Measurements from ENCODE around the gene ZCRB1. TPM values are rescaled to one million over a fixed set of nuclear protein-coding genes. Genes with fewer than 3 reads are reported as not detected.
A peak's percentile ranks its signal among the peaks of the same experiment; 100 is the strongest.
"Not testable (repeated sequence)": the region's sequence is repeated elsewhere in the genome, so short reads cannot be mapped to it uniquely, and the experiment has no call there.

The ZCRB1 gene
- total RNA-seq, 2 donors from 2014 or later: 89.2 to 113 TPM

GRCh38 chr12:42349119-42350020 lies 23.5 kb upstream of the ZCRB1 start:
- not testable (repeated sequence) for H3K36me3 Mint-ChIP-seq (ENCODE audit: insufficient read depth in 2 of 2); H3K4me3 Mint-ChIP-seq; DNase-seq; H3K27me3 Mint-ChIP-seq (ENCODE audit: low read depth); H3K27ac Mint-ChIP-seq; ATAC-seq (replicated peaks in 1 of 2); H3K9me3 Mint-ChIP-seq
- peaks cover 18% of the 10 kb centered on the region for H3K4me1 Mint-ChIP-seq (ENCODE audit: low read depth)

- H3K27me3 Mint-ChIP-seq (ENCODE audit: low read depth): no peaks in the 10 kb centered on the region
- no peak overlapping the region for H3K4me3 Mint-ChIP-seq
- no peak overlapping the region for H3K27ac Mint-ChIP-seq
- H3K9me3 Mint-ChIP-seq: no peaks in the 10 kb centered on the region
- peaks cover 35% of the 10 kb centered on the region for H3K4me1 Mint-ChIP-seq (ENCODE audit: low read depth)
- DNase-seq: no peak
- no peak for ATAC-seq (replicated peaks in 1 of 2)
- peaks cover 0 to 16% of the 10 kb centered on the region in 2 donors for H3K36me3 Mint-ChIP-seq (ENCODE audit: insufficient read depth in 2 of 2)
Measured at GRCh38 chr12:42346403-42347002, 20.6 kb upstream of the ZCRB1 start.

GRCh38 chr12:42343721-42344120 lies 17.8 kb upstream of the ZCRB1 start:
- Mint-ChIP-seq H3K4me3 (peak overlapping the region in 1 of 2 donors; percentile 71), H3K27ac (peak overlapping the region; percentile 66), H3K9me3 (no peaks in the 10 kb centered on the region), H3K27me3 (ENCODE audit: low read depth) (no peaks in the 10 kb centered on the region), H3K36me3 (ENCODE audit: insufficient read depth in 2 of 2) (peaks cover 0 to 18% of the 10 kb centered on the region in 2 donors), H3K4me1 (ENCODE audit: low read depth) (peaks cover 42% of the 10 kb centered on the region)
- ATAC-seq (replicated peaks in 1 of 2) (peak; percentile 29 to 93), DNase-seq (no peak)

GRCh38 chr12:42342028-42342427 lies 16.1 kb upstream of the ZCRB1 start:
- ATAC-seq (replicated peaks in 1 of 2) (no peak), DNase-seq (no peak)
- peaks cover 0 to 27% of the 10 kb centered on the region in 2 donors for H3K36me3 Mint-ChIP-seq (ENCODE audit: insufficient read depth in 2 of 2)
- H3K27ac Mint-ChIP-seq: no peak overlapping the region
- H3K4me1 Mint-ChIP-seq (ENCODE audit: low read depth): peaks cover 48% of the 10 kb centered on the region
- no peaks in the 10 kb centered on the region for H3K27me3 Mint-ChIP-seq (ENCODE audit: low read depth)
- H3K4me3 Mint-ChIP-seq: peak overlapping the region in 1 of 2 donors; percentile 18
- H3K9me3 Mint-ChIP-seq: no peaks in the 10 kb centered on the region

GRCh38 chr12:42338280-42338679 lies 12.4 kb upstream of the ZCRB1 start:
- DNase-seq (no peak), ATAC-seq (replicated peaks in 1 of 2) (no peak)
- H3K36me3 Mint-ChIP-seq (ENCODE audit: insufficient read depth in 2 of 2): peaks cover 0 to 22% of the 10 kb centered on the region in 2 donors
- peaks cover 49% of the 10 kb centered on the region for H3K4me1 Mint-ChIP-seq (ENCODE audit: low read depth)
- H3K9me3 Mint-ChIP-seq: no peaks in the 10 kb centered on the region
- H3K27me3 Mint-ChIP-seq (ENCODE audit: low read depth): no peaks in the 10 kb centered on the region
- no peak overlapping the region for H3K4me3 Mint-ChIP-seq
- peak overlapping the region; percentile 6 for H3K27ac Mint-ChIP-seq

GRCh38 chr12:42336286-42336685 lies 10.4 kb upstream of the ZCRB1 start:
- Mint-ChIP-seq H3K27ac (no peak overlapping the region), H3K4me1 (ENCODE audit: low read depth) (peaks cover 47% of the 10 kb centered on the region), H3K27me3 (ENCODE audit: low read depth) (no peaks in the 10 kb centered on the region), H3K9me3 (no peaks in the 10 kb centered on the region), H3K36me3 (ENCODE audit: insufficient read depth in 2 of 2) (peaks cover 0 to 17% of the 10 kb centered on the region in 2 donors), H3K4me3 (no peak overlapping the region)
- no peak for DNase-seq
- no peak for ATAC-seq (replicated peaks in 1 of 2)

GRCh38 chr12:42332301-42333285 lies 6.7 kb upstream of the ZCRB1 start:
- Mint-ChIP-seq H3K9me3 (no peaks in the 10 kb centered on the region), H3K4me1 (ENCODE audit: low read depth) (peaks cover 62% of the 10 kb centered on the region), H3K27ac (no peak overlapping the region), H3K36me3 (ENCODE audit: insufficient read depth in 2 of 2) (peaks cover 1 to 4% of the 10 kb centered on the region in 2 donors), H3K4me3 (no peak overlapping the region), H3K27me3 (ENCODE audit: low read depth) (no peaks in the 10 kb centered on the region)
- ATAC-seq (replicated peaks in 1 of 2) (peak; percentile 39 to 55), DNase-seq (peak in 1 of 2 donors; percentile 19)

GRCh38 chr12:42330097-42330496 lies 4.2 kb upstream of the ZCRB1 start:
- not testable (repeated sequence) for H3K27me3 Mint-ChIP-seq (ENCODE audit: low read depth); H3K9me3 Mint-ChIP-seq; DNase-seq; ATAC-seq (replicated peaks in 1 of 2); H3K27ac Mint-ChIP-seq
- Mint-ChIP-seq H3K36me3 (ENCODE audit: insufficient read depth in 2 of 2) (peaks cover 11% of the 10 kb centered on the region in 2 donors), H3K4me3 (peak overlapping the region; percentile 4 to 45), H3K4me1 (ENCODE audit: low read depth) (peaks cover 70% of the 10 kb centered on the region)

- no peak for DNase-seq
- Mint-ChIP-seq H3K9me3 (no peaks in the 10 kb centered on the region), H3K4me1 (ENCODE audit: low read depth) (peaks cover 53% of the 10 kb centered on the region), H3K27me3 (ENCODE audit: low read depth) (no peaks in the 10 kb centered on the region), H3K36me3 (ENCODE audit: insufficient read depth in 2 of 2) (peaks cover 12 to 13% of the 10 kb centered on the region in 2 donors), H3K4me3 (peak overlapping the region; percentile 94 to 99), H3K27ac (peak overlapping the region; percentile 94)
- no peak for ATAC-seq (replicated peaks in 1 of 2)
Measured at GRCh38 chr12:42327227-42327590, 1.3 kb upstream of the ZCRB1 start.

GRCh38 chr12:42326541-42327226 lies 790 bp upstream of the ZCRB1 start:
- peak in 1 of 2 donors; percentile 8 for DNase-seq
- Mint-ChIP-seq H3K27ac (peak overlapping the region; percentile 94), H3K4me1 (ENCODE audit: low read depth) (peaks cover 48% of the 10 kb centered on the region), H3K9me3 (no peaks in the 10 kb centered on the region), H3K27me3 (ENCODE audit: low read depth) (no peaks in the 10 kb centered on the region), H3K36me3 (ENCODE audit: insufficient read depth in 2 of 2) (peaks cover 11 to 13% of the 10 kb centered on the region in 2 donors), H3K4me3 (peak overlapping the region; percentile 94 to 99)
- ATAC-seq (replicated peaks in 1 of 2): peak; percentile 42 to 54

- H3K36me3 Mint-ChIP-seq (ENCODE audit: insufficient read depth in 2 of 2): peaks cover 12 to 13% of the 10 kb centered on the region in 2 donors
- no peaks in the 10 kb centered on the region for H3K9me3 Mint-ChIP-seq
- no peak for DNase-seq
- no peaks in the 10 kb centered on the region for H3K27me3 Mint-ChIP-seq (ENCODE audit: low read depth)
- peaks cover 34% of the 10 kb centered on the region for H3K4me1 Mint-ChIP-seq (ENCODE audit: low read depth)
- H3K27ac Mint-ChIP-seq: peak overlapping the region; percentile 94
- H3K4me3 Mint-ChIP-seq: peak overlapping the region; percentile 94 to 99
- no peak for ATAC-seq (replicated peaks in 1 of 2)
Measured at GRCh38 chr12:42325326-42325652, 605 bp downstream of the ZCRB1 start.

- no peak overlapping the region for H3K27ac Mint-ChIP-seq
- peaks cover 23% of the 10 kb centered on the region for H3K4me1 Mint-ChIP-seq (ENCODE audit: low read depth)
- no peak overlapping the region for H3K4me3 Mint-ChIP-seq
- DNase-seq (no peak), ATAC-seq (replicated peaks in 1 of 2) (no peak)
- peaks cover 14 to 15% of the 10 kb centered on the region in 2 donors for H3K36me3 Mint-ChIP-seq (ENCODE audit: insufficient read depth in 2 of 2)
- no peaks in the 10 kb centered on the region for H3K27me3 Mint-ChIP-seq (ENCODE audit: low read depth)
- H3K9me3 Mint-ChIP-seq: no peaks in the 10 kb centered on the region
Measured at GRCh38 chr12:42323856-42324255, 2.0 kb downstream of the ZCRB1 start.
